Neural cell (in vitro differentiated cells): ENCODE results near the gene SBK1.

ENCODE experiments used
- EZH2 ChIP-seq: fragments of 200-600, 300-800 bp; shearing (Covaris generic), sonication (generic); IDR thresholded peaks from 2 replicates; pipeline ENCODE4 v1.6.1; 2014; ENCODE audit warnings: antibody characterized with exemption, low read length, borderline replicate concordance, mild to moderate bottlenecking; ENCODE audit not compliant: insufficient read depth, poor library complexity, severe bottlenecking
- POLR2AphosphoS5 ChIP-seq: IDR thresholded peaks from 2 replicates; pipeline ENCODE4 v1.6.1; 2012
- RAD21 ChIP-seq: fragments of 450-650 bp; conservative IDR thresholded peaks from 2 replicates; pipeline ENCODE4 v1.6.1; 2014; ENCODE audit warnings: antibody characterized with exemption, mild to moderate bottlenecking, moderate library complexity
- TAF1 ChIP-seq: IDR thresholded peaks from 2 replicates; pipeline ENCODE4 v1.6.1; 2012; ENCODE audit warnings: low read depth
- TF ChIP-seq, protein P1 (sequence below): IDR thresholded peaks from 2 replicates; pipeline ENCODE4 v1.6.1; 2012; ENCODE audit warnings: borderline replicate concordance

DNA sequence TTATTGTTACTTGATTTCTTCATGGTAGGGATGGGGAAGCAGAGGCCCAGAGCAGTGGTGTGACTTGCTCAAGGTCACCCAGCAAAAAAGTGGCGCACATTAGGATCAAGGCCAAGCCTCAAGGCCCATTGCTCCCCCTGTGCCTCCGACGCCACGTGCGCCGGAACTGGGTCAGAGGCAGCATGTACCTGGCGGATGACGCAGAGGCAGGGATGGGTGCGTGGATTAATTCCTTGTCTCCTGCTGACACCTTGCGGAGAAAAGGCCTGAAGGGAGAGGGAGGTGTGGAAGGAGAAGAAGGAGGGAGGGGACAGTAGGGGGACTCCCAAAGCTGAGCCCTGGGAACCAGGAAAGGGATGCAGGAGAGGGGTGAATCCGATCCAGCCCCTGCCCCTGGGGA lies 18.5 kb downstream of the SBK1 start:
- TF ChIP-seq EZH2 (no peak), RAD21 (no peak), TAF1 (no peak), POLR2AphosphoS5 (no peak)
- TF ChIP-seq, protein P1, sequence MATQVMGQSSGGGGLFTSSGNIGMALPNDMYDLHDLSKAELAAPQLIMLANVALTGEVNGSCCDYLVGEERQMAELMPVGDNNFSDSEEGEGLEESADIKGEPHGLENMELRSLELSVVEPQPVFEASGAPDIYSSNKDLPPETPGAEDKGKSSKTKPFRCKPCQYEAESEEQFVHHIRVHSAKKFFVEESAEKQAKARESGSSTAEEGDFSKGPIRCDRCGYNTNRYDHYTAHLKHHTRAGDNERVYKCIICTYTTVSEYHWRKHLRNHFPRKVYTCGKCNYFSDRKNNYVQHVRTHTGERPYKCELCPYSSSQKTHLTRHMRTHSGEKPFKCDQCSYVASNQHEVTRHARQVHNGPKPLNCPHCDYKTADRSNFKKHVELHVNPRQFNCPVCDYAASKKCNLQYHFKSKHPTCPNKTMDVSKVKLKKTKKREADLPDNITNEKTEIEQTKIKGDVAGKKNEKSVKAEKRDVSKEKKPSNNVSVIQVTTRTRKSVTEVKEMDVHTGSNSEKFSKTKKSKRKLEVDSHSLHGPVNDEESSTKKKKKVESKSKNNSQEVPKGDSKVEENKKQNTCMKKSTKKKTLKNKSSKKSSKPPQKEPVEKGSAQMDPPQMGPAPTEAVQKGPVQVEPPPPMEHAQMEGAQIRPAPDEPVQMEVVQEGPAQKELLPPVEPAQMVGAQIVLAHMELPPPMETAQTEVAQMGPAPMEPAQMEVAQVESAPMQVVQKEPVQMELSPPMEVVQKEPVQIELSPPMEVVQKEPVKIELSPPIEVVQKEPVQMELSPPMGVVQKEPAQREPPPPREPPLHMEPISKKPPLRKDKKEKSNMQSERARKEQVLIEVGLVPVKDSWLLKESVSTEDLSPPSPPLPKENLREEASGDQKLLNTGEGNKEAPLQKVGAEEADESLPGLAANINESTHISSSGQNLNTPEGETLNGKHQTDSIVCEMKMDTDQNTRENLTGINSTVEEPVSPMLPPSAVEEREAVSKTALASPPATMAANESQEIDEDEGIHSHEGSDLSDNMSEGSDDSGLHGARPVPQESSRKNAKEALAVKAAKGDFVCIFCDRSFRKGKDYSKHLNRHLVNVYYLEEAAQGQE, result no peak
